SK-N-SH treated with all-trans-retinoic acid at 6 μM for 48 hours (cell line): ENCODE data around the gene PLD3.

ENCODE experiments used
- BACH2 ChIP-seq: fragments of 250-450 bp; sonication (Bioruptor Pico); IDR thresholded peaks from 2 replicates; pipeline ENCODE4 v1.9.0; 2021; ENCODE audit warnings: mild to moderate bottlenecking, borderline replicate concordance
- ISL1 ChIP-seq: fragments of 250-450 bp; sonication (Bioruptor Pico); IDR thresholded peaks from 2 replicates; pipeline ENCODE4 v2.1.2; 2022; ENCODE audit warnings: mild to moderate bottlenecking, moderate library complexity
- PPARA ChIP-seq: fragments of 250-450 bp; sonication (Bioruptor Pico); IDR thresholded peaks from 2 replicates; pipeline ENCODE4 v1.5.0; 2020; ENCODE audit warnings: mild to moderate bottlenecking, borderline replicate concordance
- TCF4 ChIP-seq: fragments of 250-450 bp; sonication (Bioruptor Pico); IDR thresholded peaks from 2 replicates; pipeline ENCODE4 v1.8.0; 2021; ENCODE audit warnings: mild to moderate bottlenecking, moderate library complexity, borderline replicate concordance
- ZFP3 ChIP-seq: fragments of 250-450 bp; sonication (Bioruptor Pico); IDR thresholded peaks from 2 replicates; pipeline ENCODE4 v1.5.0; 2020; ENCODE audit warnings: mild to moderate bottlenecking, moderate library complexity
- ZFP30 ChIP-seq: fragments of 450-650 bp; formaldehyde crosslinking; IDR thresholded peaks from 2 replicates; pipeline ENCODE4 v1.5.0; 2022; ENCODE audit warnings: mild to moderate bottlenecking, moderate library complexity

DNA sequence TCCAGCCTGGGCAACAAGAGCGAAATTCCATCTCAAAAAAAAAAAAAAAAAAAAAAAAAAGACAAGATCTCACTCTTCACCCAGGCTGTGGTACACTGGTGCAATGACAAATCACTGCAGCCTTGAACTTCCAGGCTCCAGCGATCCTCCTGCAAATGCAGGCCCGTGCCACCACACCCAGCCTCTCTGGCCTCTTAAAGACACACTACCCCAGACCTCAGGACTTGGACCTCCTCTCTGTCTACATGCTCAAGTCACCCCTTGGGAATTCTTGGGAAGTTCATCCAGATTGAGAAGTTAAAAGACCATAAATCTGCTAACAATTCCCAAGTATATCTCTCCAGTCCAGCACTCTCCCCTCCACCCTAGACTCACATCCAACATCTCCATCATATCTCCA lies 52.1 kb downstream of the PLD3 start:
- TF ChIP-seq ISL1 (CRISPR knock-in tag) = no peak
- TF ChIP-seq BACH2 = no peak
- no peak for TF ChIP-seq TCF4 (CRISPR knock-in tag)
- TF ChIP-seq ZFP3 (CRISPR knock-in tag) = no peak
- TF ChIP-seq ZFP30 = no peak
- no peak for TF ChIP-seq PPARA (CRISPR knock-in tag)
